H1 (cell line): ENCODE data around the gene HSPA4. TPM values are rescaled to one million over a fixed set of nuclear protein-coding genes. Genes with fewer than 3 reads are reported as not detected.
A peak's percentile ranks its signal among the peaks of the same experiment; 100 is the strongest.

Source experiments
- BACH1 ChIP-seq: IDR thresholded peaks from 2 replicates; pipeline ENCODE4 v1.6.1; 2012; ENCODE audit warnings: low read length, improper control_type of control experiment
- CHD7 ChIP-seq: fragments of 300-600 bp; sonication (generic); IDR thresholded peaks from 2 replicates; pipeline ENCODE4 v1.7.1; 2012; ENCODE audit warnings: low read length, moderate library complexity, mild to moderate bottlenecking, inconsistent platforms; ENCODE audit not compliant: insufficient replicate concordance
- HDAC6 ChIP-seq: IDR thresholded peaks from one replicate; pipeline ENCODE4 v1.7.1; 2012; ENCODE audit warnings: low read depth, mild to moderate bottlenecking, inconsistent platforms, low read length, moderate library complexity
- MAFK ChIP-seq: IDR thresholded peaks from 2 replicates; pipeline ENCODE4 v1.6.1; 2012; ENCODE audit warnings: low read depth, mild to moderate bottlenecking, improper control_type of control experiment, low read length
- RAD21 ChIP-seq, 2 experiments: IDR thresholded peaks in 1 of 2; conservative IDR thresholded peaks in 1 of 2; 2 replicates each; pipeline ENCODE4 v1.6.1; 2011; ENCODE audit warnings: low read depth in 2 of 2, low read length in 2 of 2, improper control_type of control experiment in 1 of 2, inconsistent platforms in 1 of 2, mild to moderate bottlenecking in 1 of 2, moderate library complexity in 1 of 2
- TAF7 ChIP-seq: optimal IDR thresholded peaks from 2 replicates; pipeline ENCODE3; 2011; ENCODE audit warnings: low read depth, mild to moderate bottlenecking, inconsistent platforms, low read length, moderate library complexity, borderline replicate concordance
- polyA plus RNA-seq, 7 experiments: library from polyadenylated mRNA; depleted of rRNA in 3 of 7; stranded (reverse) in 5 of 7; unstranded in 2 of 7; fragments of >200 nt in 5 of 7; fragments of 200-250 nt in 2 of 7; gene quantifications; 1 replicate in 5 of 7; 2 replicates in 1 of 7; 4 replicates in 1 of 7; pipeline versions ENCODE4 v1.2.1 to v1.2.3, GENCODE V29; 2011 to 2013; ENCODE audit warnings: missing spikeins in 2 of 7, mixed read lengths in 2 of 7
- total RNA-seq: library from RNA; stranded (reverse); fragmentation: NEBNext Ultra II Directional; extraction: Animal tissue kit (Norgen Biotek cat#: 25700); gene quantifications from 2 replicates; pipeline ENCODE4 v1.2.1, GENCODE V29; 2021

Gene HSPA4
- total and polyA plus RNA-seq, 2 of the 8 experiments (the other 6 are each of a cell fraction or from before 2014, with no cell fraction given): 28.9 to 445 TPM

GRCh38 chr5:133025804-133026663 lies 25.8 kb upstream of the HSPA4 start, which contains the start of gene ZCCHC10 (continued):
- TF ChIP-seq MAFK (no peak), HDAC6 (no peak), TAF7 (peak; percentile 88), CHD7 (no peak), RAD21 (IDR thresholded peaks at IDR 0.05 in 1 of 2, conservative IDR thresholded peaks at IDR 0.05 in 1 of 2; ENCODE audit: low read depth in 2 of 2, low read length in 2 of 2) (no peak), BACH1 (no peak)
